Stimulated activated CD4-positive, alpha-beta T cell treated with anti-CD3 and anti-CD28 coated beads, Interleukin-4, amount 100 ng/mL, for 24 hours (primary cell): ENCODE measurements around the gene PDE6B.
"Not testable (repeated sequence)": the region's sequence is repeated elsewhere in the genome, so short reads cannot be mapped to it uniquely, and the experiment has no call there.

ENCODE experiments used
- DNase-seq: peaks from one replicate; pipeline ENCODE4 v3.0.0-alpha.2; 2020

PDE6B gene

GRCh38 chr4:624705-625590 is at the start of gene PDE6B:
Gene PDE6B, plus strand, starts transcription at chr4:625573. Its CDS starts 54 bp downstream, at chr4:625627.
- no peak for DNase-seq

GRCh38 chr4:576245-576821 is 49.0 kb upstream of the PDE6B start, which contains the start of gene TMEM271:
Gene TMEM271, minus strand, starts transcription at chr4:576295. Its CDS starts 233 bp downstream, at chr4:576062.
- no peak for DNase-seq

- no peak for DNase-seq
Observed at GRCh38 chr4:576991-577498, 48.3 kb upstream of the PDE6B start.

- peak; percentile 22 for DNase-seq
Observed at GRCh38 chr4:577499-578450, 47.6 kb upstream of the PDE6B start.

GRCh38 chr4:578451-579443 is 46.6 kb upstream of the PDE6B start:
- DNase-seq, result no peak

- no peak for DNase-seq
Observed at GRCh38 chr4:579543-580175, 45.7 kb upstream of the PDE6B start.

GRCh38 chr4:581181-581580 is 44.2 kb upstream of the PDE6B start:
- DNase-seq, result no peak

- DNase-seq, result no peak
Observed at GRCh38 chr4:581753-582361, 43.5 kb upstream of the PDE6B start.

- no peak for DNase-seq
Observed at GRCh38 chr4:583820-584219, 41.6 kb upstream of the PDE6B start.

GRCh38 chr4:587671-588350 is 37.6 kb upstream of the PDE6B start:
- DNase-seq, result no peak

GRCh38 chr4:588351-588849 is 37.0 kb upstream of the PDE6B start:
- no peak for DNase-seq

- DNase-seq, result no peak
Observed at GRCh38 chr4:589219-589963, 36.0 kb upstream of the PDE6B start.

- no peak for DNase-seq
Observed at GRCh38 chr4:590313-590841, 35.0 kb upstream of the PDE6B start.

GRCh38 chr4:592178-592577 is 33.2 kb upstream of the PDE6B start:
- DNase-seq, result not testable (repeated sequence)

- no peak for DNase-seq
Observed at GRCh38 chr4:592825-593520, 32.4 kb upstream of the PDE6B start.

- no peak for DNase-seq
Observed at GRCh38 chr4:598925-599324, 26.4 kb upstream of the PDE6B start.

- no peak for DNase-seq
Observed at GRCh38 chr4:600166-600565, 25.2 kb upstream of the PDE6B start.

- DNase-seq, result peak; percentile 60
Observed at GRCh38 chr4:600850-601515, 24.4 kb upstream of the PDE6B start.
